HepG2 (cell line): ENCODE data around the gene TTBK1. TPM values are rescaled to one million over a fixed set of nuclear protein-coding genes. Genes with fewer than 3 reads are reported as not detected.

ENCODE experiments used
- CBFB ChIP-seq: sonication (generic); formaldehyde crosslinking; IDR thresholded peaks from 2 replicates; pipeline ENCODE4 v1.4.0; 2020; ENCODE audit warnings: missing genetic modification reagents
- FIP1L1 ChIP-seq: fragments of 200-400 bp; formaldehyde crosslinking; IDR thresholded peaks from 2 replicates; pipeline ENCODE4 v1.6.1; 2018; ENCODE audit warnings: low read depth, mild to moderate bottlenecking, low read length, moderate library complexity, borderline replicate concordance; ENCODE audit not compliant: insufficient read depth
- GABPA ChIP-seq, 2 experiments: IDR thresholded peaks; 2 replicates each; pipeline ENCODE4 v1.6.1; 2011 to 2016; ENCODE audit warnings: low read depth in 2 of 2, low read length in 1 of 2, missing biosample characterization in 1 of 2, missing genetic modification characterization in 1 of 2
- HOXD1 ChIP-seq: sonication (generic); formaldehyde crosslinking; IDR thresholded peaks from 2 replicates; pipeline ENCODE4 v1.5.0; 2020; ENCODE audit warnings: missing genetic modification reagents
- IKZF1 ChIP-seq: fragments of 450-650 bp; IDR thresholded peaks from 2 replicates; pipeline ENCODE4 v1.7.1; 2016
- KDM5A ChIP-seq: fragments of 200-600 bp; sonication (generic); IDR thresholded peaks from 2 replicates; pipeline ENCODE4 v1.7.0; 2018; ENCODE audit warnings: antibody characterized with exemption, mild to moderate bottlenecking, low read length, borderline replicate concordance
- NR2C2 ChIP-seq: sonication (generic); formaldehyde crosslinking; IDR thresholded peaks from 2 replicates; pipeline ENCODE4 v1.4.0; 2020; ENCODE audit warnings: missing genetic modification reagents, mild to moderate bottlenecking, moderate library complexity, borderline replicate concordance
- RORA ChIP-seq: sonication (generic); formaldehyde crosslinking; IDR thresholded peaks from 2 replicates; pipeline ENCODE4 v1.5.0; 2020; ENCODE audit warnings: mild to moderate bottlenecking, missing genetic modification reagents, moderate library complexity
- SCMH1 ChIP-seq: sonication (generic); formaldehyde crosslinking; IDR thresholded peaks from 2 replicates; pipeline ENCODE4 v1.9.0; 2021; ENCODE audit warnings: missing genetic modification reagents, mild to moderate bottlenecking, borderline replicate concordance
- SP2 ChIP-seq: sonication (generic); formaldehyde crosslinking; IDR thresholded peaks from 2 replicates; pipeline ENCODE4 v1.5.1; 2020; ENCODE audit warnings: mild to moderate bottlenecking, missing genetic modification reagents
- TBX3 ChIP-seq: fragments of 450-650 bp; IDR thresholded peaks from 2 replicates; pipeline ENCODE4 v1.6.1; 2017; ENCODE audit warnings: antibody characterized with exemption, mild to moderate bottlenecking, inconsistent platforms, borderline replicate concordance
- TCF7L2 ChIP-seq: IDR thresholded peaks from 2 replicates; pipeline ENCODE4 v1.6.1; 2011; ENCODE audit warnings: mild to moderate bottlenecking, low read depth, low read length, moderate library complexity
- ZNF12 ChIP-seq: sonication (generic); formaldehyde crosslinking; IDR thresholded peaks from 2 replicates; pipeline ENCODE4 v1.5.0; 2020; ENCODE audit warnings: missing genetic modification reagents
- ZNF598 ChIP-seq: sonication (generic); formaldehyde crosslinking; IDR thresholded peaks from 2 replicates; pipeline ENCODE4 v1.5.1; 2020; ENCODE audit warnings: mild to moderate bottlenecking, missing genetic modification reagents, borderline replicate concordance
- ZNF616 ChIP-seq: sonication (generic); formaldehyde crosslinking; IDR thresholded peaks from 2 replicates; pipeline ENCODE4 v1.5.0; 2020; ENCODE audit warnings: low read depth, mild to moderate bottlenecking, missing genetic modification reagents
- polyA plus RNA-seq, 8 experiments: library from polyadenylated mRNA; depleted of rRNA in 3 of 8; stranded (reverse) in 7 of 8; unstranded in 1 of 8; fragments of >200 nt; fragmentation: Illumina TruSeq in 4 of 8; extraction: Trizol in 4 of 8; gene quantifications; 2 replicates each; pipeline versions ENCODE4 v1.2.1 to v1.2.3, GENCODE V29; 2011 to 2016; ENCODE audit warnings: low read depth in 4 of 8, missing spikeins in 1 of 8, mixed read lengths in 1 of 8; ENCODE audit not compliant: insufficient read depth in 1 of 8
- total RNA-seq, 5 experiments: library from RNA; depleted of rRNA; stranded (reverse); fragments of >200 nt; fragmentation: Illumina TruSeq; extraction: Trizol; gene quantifications; 2 replicates each; pipeline ENCODE4 v1.2.3, GENCODE V29; 2016; ENCODE audit warnings: low read depth in 1 of 5
- TF ChIP-seq, protein P1 (sequence below), 2 experiments: sonication (generic) in 1 of 2; formaldehyde crosslinking in 1 of 2; IDR thresholded peaks; 2 replicates each; pipeline versions ENCODE4 v1.4.0 to v1.6.1; 2016 to 2020; ENCODE audit warnings: borderline replicate concordance in 1 of 2, low read depth in 1 of 2, mild to moderate bottlenecking in 1 of 2, missing genetic modification reagents in 1 of 2
- TF ChIP-seq, protein P2 (sequence below): sonication (generic); formaldehyde crosslinking; IDR thresholded peaks from 2 replicates; pipeline ENCODE4 v1.4.0; 2020; ENCODE audit warnings: missing genetic modification reagents
- TF ChIP-seq, protein P3 (sequence below): IDR thresholded peaks from 2 replicates; pipeline ENCODE4 v1.6.1; 2016; ENCODE audit warnings: missing genetic modification reagents, missing compliant biosample characterization
- TF ChIP-seq, protein P4 (sequence below): sonication (generic); formaldehyde crosslinking; IDR thresholded peaks from 2 replicates; pipeline ENCODE4 v1.5.0; 2020; ENCODE audit warnings: missing genetic modification reagents, mild to moderate bottlenecking, borderline replicate concordance
- TF ChIP-seq, protein P5 (sequence below): sonication (generic); formaldehyde crosslinking; IDR thresholded peaks from 2 replicates; pipeline ENCODE4 v1.5.0; 2020; ENCODE audit warnings: missing genetic modification reagents, mild to moderate bottlenecking, borderline replicate concordance

Gene TTBK1
- total and polyA plus RNA-seq, 2 of the 13 experiments (the other 11 are each of a cell fraction or from before 2014, with no cell fraction given): 0.24 to 0.33 TPM

DNA sequence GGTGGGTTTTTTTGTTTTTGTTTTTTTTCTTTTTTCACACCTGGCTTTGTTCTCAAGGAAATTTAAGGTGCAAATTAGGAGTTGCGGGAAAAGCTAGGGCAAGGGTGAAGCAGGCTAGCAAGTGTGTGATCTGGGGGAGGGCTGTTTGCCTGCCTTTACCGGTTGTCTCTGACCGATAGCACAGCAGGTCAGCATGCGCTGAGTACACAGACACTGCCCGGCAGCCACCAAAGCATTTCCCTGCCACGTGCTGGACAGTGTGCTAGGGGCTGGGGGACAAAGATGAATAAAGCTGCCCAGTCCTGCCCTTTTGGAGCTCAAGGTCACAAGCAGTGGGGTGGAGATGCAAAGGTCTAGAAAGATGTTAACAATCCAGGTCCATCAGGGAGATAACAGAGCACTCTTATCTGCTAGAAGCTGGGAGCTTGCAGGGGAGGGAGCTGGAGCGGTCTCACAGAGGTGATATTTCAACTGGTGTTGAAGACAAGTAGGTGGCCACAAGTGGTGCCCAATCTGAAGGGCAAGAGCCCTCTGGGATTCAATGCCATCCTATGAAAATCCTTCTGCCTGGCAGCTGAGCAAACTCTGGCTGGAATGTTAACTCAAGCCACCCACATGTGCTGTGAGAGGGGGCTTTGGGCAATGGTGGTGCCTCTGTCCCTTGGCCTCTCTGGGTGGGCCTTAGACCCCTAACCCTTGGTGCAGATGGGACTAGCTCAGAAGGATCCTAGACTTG, 24.5 kb downstream of the TTBK1 start (continued):
- TF ChIP-seq, protein P1, sequence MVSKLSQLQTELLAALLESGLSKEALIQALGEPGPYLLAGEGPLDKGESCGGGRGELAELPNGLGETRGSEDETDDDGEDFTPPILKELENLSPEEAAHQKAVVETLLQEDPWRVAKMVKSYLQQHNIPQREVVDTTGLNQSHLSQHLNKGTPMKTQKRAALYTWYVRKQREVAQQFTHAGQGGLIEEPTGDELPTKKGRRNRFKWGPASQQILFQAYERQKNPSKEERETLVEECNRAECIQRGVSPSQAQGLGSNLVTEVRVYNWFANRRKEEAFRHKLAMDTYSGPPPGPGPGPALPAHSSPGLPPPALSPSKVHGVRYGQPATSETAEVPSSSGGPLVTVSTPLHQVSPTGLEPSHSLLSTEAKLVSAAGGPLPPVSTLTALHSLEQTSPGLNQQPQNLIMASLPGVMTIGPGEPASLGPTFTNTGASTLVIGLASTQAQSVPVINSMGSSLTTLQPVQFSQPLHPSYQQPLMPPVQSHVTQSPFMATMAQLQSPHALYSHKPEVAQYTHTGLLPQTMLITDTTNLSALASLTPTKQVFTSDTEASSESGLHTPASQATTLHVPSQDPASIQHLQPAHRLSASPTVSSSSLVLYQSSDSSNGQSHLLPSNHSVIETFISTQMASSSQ (IDR thresholded peaks at IDR 0.05; ENCODE audit: low read depth): peak; percentile 89
- TF ChIP-seq, protein P1 (CRISPR knock-in tag; IDR thresholded peaks at IDR 0.05; ENCODE audit: borderline replicate concordance): peak; percentile 98
- TF ChIP-seq, protein P2, sequence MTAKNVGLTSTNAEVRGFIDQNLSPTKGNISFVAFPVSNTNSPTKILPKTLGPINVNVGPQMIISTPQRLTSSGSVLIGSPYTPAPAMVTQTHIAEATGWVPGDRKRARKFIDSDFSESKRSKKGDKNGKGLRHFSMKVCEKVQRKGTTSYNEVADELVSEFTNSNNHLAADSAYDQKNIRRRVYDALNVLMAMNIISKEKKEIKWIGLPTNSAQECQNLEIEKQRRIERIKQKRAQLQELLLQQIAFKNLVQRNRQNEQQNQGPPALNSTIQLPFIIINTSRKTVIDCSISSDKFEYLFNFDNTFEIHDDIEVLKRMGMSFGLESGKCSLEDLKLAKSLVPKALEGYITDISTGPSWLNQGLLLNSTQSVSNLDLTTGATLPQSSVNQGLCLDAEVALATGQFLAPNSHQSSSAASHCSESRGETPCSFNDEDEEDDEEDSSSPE (CRISPR knock-in tag): peak; percentile 92
- peak; percentile 92 for TF ChIP-seq NR2C2 (CRISPR knock-in tag)
- TF ChIP-seq, protein P3, sequence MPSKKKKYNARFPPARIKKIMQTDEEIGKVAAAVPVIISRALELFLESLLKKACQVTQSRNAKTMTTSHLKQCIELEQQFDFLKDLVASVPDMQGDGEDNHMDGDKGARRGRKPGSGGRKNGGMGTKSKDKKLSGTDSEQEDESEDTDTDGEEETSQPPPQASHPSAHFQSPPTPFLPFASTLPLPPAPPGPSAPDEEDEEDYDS: peak; percentile 87
- TF ChIP-seq TCF7L2: peak; percentile 25; the same call in 1 of the 2 replicates
- TF ChIP-seq, protein P4, sequence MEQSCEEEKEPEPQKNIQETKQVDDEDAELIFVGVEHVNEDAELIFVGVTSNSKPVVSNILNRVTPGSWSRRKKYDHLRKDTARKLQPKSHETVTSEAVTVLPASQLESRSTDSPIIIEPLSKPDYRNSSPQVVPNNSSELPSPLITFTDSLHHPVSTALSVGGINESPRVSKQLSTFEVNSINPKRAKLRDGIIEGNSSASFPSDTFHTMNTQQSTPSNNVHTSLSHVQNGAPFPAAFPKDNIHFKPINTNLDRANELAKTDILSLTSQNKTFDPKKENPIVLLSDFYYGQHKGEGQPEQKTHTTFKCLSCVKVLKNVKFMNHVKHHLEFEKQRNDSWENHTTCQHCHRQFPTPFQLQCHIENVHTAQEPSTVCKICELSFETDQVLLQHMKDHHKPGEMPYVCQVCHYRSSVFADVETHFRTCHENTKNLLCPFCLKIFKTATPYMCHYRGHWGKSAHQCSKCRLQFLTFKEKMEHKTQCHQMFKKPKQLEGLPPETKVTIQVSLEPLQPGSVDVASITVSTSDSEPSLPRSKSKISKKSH: peak; percentile 98
- TF ChIP-seq IKZF1: no peak
- no peak; the same call in 1 of the 2 replicates for TF ChIP-seq RORA (CRISPR knock-in tag)
- no peak for TF ChIP-seq FIP1L1
- peak; percentile 96 for TF ChIP-seq CBFB (CRISPR knock-in tag)
- TF ChIP-seq SP2 (CRISPR knock-in tag): no peak
- peak; percentile 97 for TF ChIP-seq TBX3
- TF ChIP-seq, protein P5, sequence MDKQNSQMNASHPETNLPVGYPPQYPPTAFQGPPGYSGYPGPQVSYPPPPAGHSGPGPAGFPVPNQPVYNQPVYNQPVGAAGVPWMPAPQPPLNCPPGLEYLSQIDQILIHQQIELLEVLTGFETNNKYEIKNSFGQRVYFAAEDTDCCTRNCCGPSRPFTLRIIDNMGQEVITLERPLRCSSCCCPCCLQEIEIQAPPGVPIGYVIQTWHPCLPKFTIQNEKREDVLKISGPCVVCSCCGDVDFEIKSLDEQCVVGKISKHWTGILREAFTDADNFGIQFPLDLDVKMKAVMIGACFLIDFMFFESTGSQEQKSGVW (CRISPR knock-in tag): peak; percentile 71; the same call in 1 of the 2 replicates
- no peak for TF ChIP-seq SCMH1 (CRISPR knock-in tag)
- TF ChIP-seq KDM5A: no peak; the same call in 1 of the 2 replicates
- no peak for TF ChIP-seq GABPA (IDR thresholded peaks at IDR 0.05; ENCODE audit: low read depth, low read length)
- no peak for TF ChIP-seq GABPA (CRISPR knock-in tag; IDR thresholded peaks at IDR 0.05; ENCODE audit: low read depth)
- TF ChIP-seq HOXD1 (CRISPR knock-in tag): peak; percentile 99
- peak; percentile 94 for TF ChIP-seq ZNF616 (CRISPR knock-in tag)
- peak; percentile 100 for TF ChIP-seq ZNF598 (CRISPR knock-in tag)
- TF ChIP-seq ZNF12: peak; percentile 74
